ENCODE measurements around the gene PRLH.

- TF ChIP-seq MLX (CRISPR knock-in tag; IDR thresholded peaks at IDR 0.05) (no peak), CTCF (IDR thresholded peaks at IDR 0.05) (no peak), CBFB (CRISPR knock-in tag; IDR thresholded peaks at IDR 0.05; ENCODE audit: low read depth) (no peak), TP53 (CRISPR knock-in tag; IDR thresholded peaks at IDR 0.05) (no peak)
Observed at GRCh38 chr2:237593596-237594320, 27.4 kb downstream of the PRLH start.
